GM12874 (cell line): ENCODE results near the gene PIK3AP1.

Source experiments
- CTCF ChIP-seq: IDR thresholded peaks from 2 replicates; pipeline ENCODE4 v1.5.1; 2011; ENCODE audit warnings: low read depth, mild to moderate bottlenecking, control low read depth, low read length, moderate library complexity; ENCODE audit not compliant: insufficient read depth

PIK3AP1 gene

GRCh38 chr10:96565774-96566173 lies 154.5 kb downstream of the PIK3AP1 start:
- TF ChIP-seq CTCF, result no peak

GRCh38 chr10:96560966-96561887 lies 159.1 kb downstream of the PIK3AP1 start:
- no peak for TF ChIP-seq CTCF

- TF ChIP-seq CTCF, result no peak
These were observed 159.8 kb downstream of the PIK3AP1 start for GRCh38 chr10:96560489-96560888.

- no peak for TF ChIP-seq CTCF
These were observed 164.3 kb downstream of the PIK3AP1 start for GRCh38 chr10:96556003-96556402.

GRCh38 chr10:96555330-96555729 lies 165.0 kb downstream of the PIK3AP1 start:
- no peak for TF ChIP-seq CTCF

GRCh38 chr10:96548589-96548988 lies 171.7 kb downstream of the PIK3AP1 start:
- TF ChIP-seq CTCF, result no peak
